Liver (tissue), 9 donors: ENCODE data around the gene KCND2. TPM values are rescaled to one million over a fixed set of nuclear protein-coding genes. Genes with fewer than 3 reads are reported as not detected.

Experiments used
- DNase-seq: peaks from one replicate; pipeline ENCODE4 v3.0.0-alpha.2; 2017; ENCODE audit warnings: low spot score
- H3K27ac ChIP-seq, 2 donors: one replicate each; pipeline ENCODE4 v1.7.0; 2013; ENCODE audit warnings: inconsistent platforms in 2 of 2, low read length in 2 of 2, control low read depth in 1 of 2, low read depth in 1 of 2, mild to moderate bottlenecking in 1 of 2
- H3K27me3 ChIP-seq, 4 donors: one replicate each; pipeline versions ENCODE4 v1.6.1 to v1.7.0; 2013; ENCODE audit warnings: low read length in 3 of 4, inconsistent platforms in 1 of 4, mild to moderate bottlenecking in 1 of 4, moderate library complexity in 1 of 4; ENCODE audit not compliant: control insufficient read depth in 4 of 4, insufficient read depth in 4 of 4
- H3K36me3 ChIP-seq, 4 donors: one replicate each; pipeline versions ENCODE4 v1.6.1 to v1.7.0; 2013; ENCODE audit warnings: low read length in 3 of 4, mild to moderate bottlenecking in 3 of 4, low read depth in 1 of 4, moderate library complexity in 1 of 4; ENCODE audit not compliant: control insufficient read depth in 4 of 4, insufficient read depth in 3 of 4
- H3K4me1 ChIP-seq, 4 donors: one replicate each; pipeline versions ENCODE4 v1.6.1 to v1.7.0; 2013; ENCODE audit warnings: low read length in 3 of 4, mild to moderate bottlenecking in 3 of 4, moderate library complexity in 1 of 4; ENCODE audit not compliant: control insufficient read depth in 4 of 4, insufficient read depth in 4 of 4
- H3K4me3 ChIP-seq, 3 donors: one replicate each; pipeline versions ENCODE4 v1.6.1 to v1.7.0; 2013; ENCODE audit warnings: low read length in 3 of 3, control low read depth in 1 of 3, low read depth in 1 of 3, mild to moderate bottlenecking in 1 of 3
- H3K9ac ChIP-seq, 2 donors: one replicate each; pipeline ENCODE4 v1.7.0; 2013; ENCODE audit warnings: low read length in 2 of 2, mild to moderate bottlenecking in 2 of 2, moderate library complexity in 2 of 2, control low read depth in 1 of 2, low read depth in 1 of 2
- H3K9me3 ChIP-seq, 4 donors: one replicate each; pipeline versions ENCODE4 v1.6.1 to v1.7.0; 2013; ENCODE audit warnings: low read length in 3 of 4; ENCODE audit not compliant: control insufficient read depth in 4 of 4
- FOXA1 ChIP-seq: IDR thresholded peaks from 2 replicates; pipeline ENCODE4 v1.6.1; 2016; ENCODE audit warnings: antibody characterized with exemption
- HNF4A ChIP-seq, 2 donors: conservative IDR thresholded peaks; 2 replicates each; pipeline ENCODE4 v1.6.1; 2016; ENCODE audit warnings: antibody characterized with exemption in 2 of 2, mild to moderate bottlenecking in 2 of 2
- HNF4G ChIP-seq: IDR thresholded peaks from 2 replicates; pipeline ENCODE4 v1.6.1; 2016; ENCODE audit warnings: antibody characterized with exemption
- JUND ChIP-seq, 2 donors: IDR thresholded peaks; 2 replicates each; pipeline ENCODE4 v1.6.1; 2016; ENCODE audit warnings: antibody characterized with exemption in 2 of 2
- NR2F2 ChIP-seq: IDR thresholded peaks from 2 replicates; pipeline ENCODE4 v1.6.1; 2016; ENCODE audit warnings: antibody characterized with exemption
- RAD21 ChIP-seq, 2 donors: IDR thresholded peaks; 2 replicates each; pipeline ENCODE4 v1.6.1; 2016; ENCODE audit warnings: antibody characterized with exemption in 2 of 2, mild to moderate bottlenecking in 2 of 2
- RXRA ChIP-seq, 2 donors: IDR thresholded peaks; 2 replicates each; pipeline ENCODE4 v1.6.1; 2017 to 2018; ENCODE audit warnings: antibody characterized with exemption in 2 of 2, mild to moderate bottlenecking in 1 of 2
- TAF1 ChIP-seq: conservative IDR thresholded peaks from 2 replicates; pipeline ENCODE4 v1.6.1; 2016; ENCODE audit warnings: antibody characterized with exemption, mild to moderate bottlenecking
- YY1 ChIP-seq: IDR thresholded peaks from 2 replicates; pipeline ENCODE4 v1.6.1; 2016; ENCODE audit warnings: antibody characterized with exemption, mild to moderate bottlenecking
- WGBS: extraction: QIAGEN DNeasy Blood & Tissue Kit; methylation state at CpG from one replicate; pipeline ENCODE4 v1.1.7; 2013; 5-methylcytosine and 5-hydroxymethylcytosine counted together
- polyA plus RNA-seq, 2 donors: library from polyadenylated mRNA; stranded (reverse) in 1 of 2; unstranded in 1 of 2; fragments of 200-250 nt in 1 of 2; fragments of >200 nt in 1 of 2; fragmentation: Nextera tagmentation in 1 of 2; extraction: Ambion mirVana in 1 of 2; gene quantifications; one replicate each; pipeline versions ENCODE4 v1.2.1 to v1.2.3, GENCODE V29; 2013 to 2015
- total RNA-seq, 2 donors: library from RNA; depleted of rRNA; stranded (reverse); fragments of >200 nt; gene quantifications; one replicate each; pipeline ENCODE4 v1.2.3, GENCODE V29; 2014
- TF ChIP-seq, protein P1 (sequence below): IDR thresholded peaks from 2 replicates; pipeline ENCODE4 v1.6.1; 2016; ENCODE audit warnings: antibody characterized with exemption, mild to moderate bottlenecking
- TF ChIP-seq, protein P2 (sequence below): fragments of 150-350 bp; IDR thresholded peaks from 2 replicates; pipeline ENCODE4 v1.5.1; 2017; ENCODE audit warnings: improper control_type of control experiment, low read depth, low read length; ENCODE audit not compliant: missing input control
- donor health status: healthy.
- donor health status: healthy.
- donor health status: healthy.
- donor health status: healthy.
- donor health status: healthy.

Gene KCND2
- total and polyA plus RNA-seq, 4 donors, result 0.02 to 0.22 (median 0.07) TPM

DNA sequence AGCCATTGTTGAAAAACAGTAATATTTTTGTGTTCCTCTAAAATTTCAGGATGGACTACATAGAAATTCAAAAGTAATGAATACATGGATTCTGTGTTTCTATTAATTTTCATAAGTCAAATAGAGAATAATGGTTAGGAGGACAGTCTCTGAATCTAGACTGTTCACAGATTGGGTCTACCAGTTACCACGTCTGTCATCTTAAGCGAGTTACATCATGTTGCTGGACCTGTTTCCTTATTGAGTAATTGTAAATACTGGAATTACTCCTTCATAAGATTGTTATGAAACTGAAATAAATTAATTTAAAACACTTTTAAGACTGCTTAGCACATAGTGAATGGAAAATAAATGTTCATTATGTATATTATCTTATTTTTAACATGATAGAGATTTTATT, 172.3 kb downstream of the KCND2 start (continued):
- TF ChIP-seq, protein P1, sequence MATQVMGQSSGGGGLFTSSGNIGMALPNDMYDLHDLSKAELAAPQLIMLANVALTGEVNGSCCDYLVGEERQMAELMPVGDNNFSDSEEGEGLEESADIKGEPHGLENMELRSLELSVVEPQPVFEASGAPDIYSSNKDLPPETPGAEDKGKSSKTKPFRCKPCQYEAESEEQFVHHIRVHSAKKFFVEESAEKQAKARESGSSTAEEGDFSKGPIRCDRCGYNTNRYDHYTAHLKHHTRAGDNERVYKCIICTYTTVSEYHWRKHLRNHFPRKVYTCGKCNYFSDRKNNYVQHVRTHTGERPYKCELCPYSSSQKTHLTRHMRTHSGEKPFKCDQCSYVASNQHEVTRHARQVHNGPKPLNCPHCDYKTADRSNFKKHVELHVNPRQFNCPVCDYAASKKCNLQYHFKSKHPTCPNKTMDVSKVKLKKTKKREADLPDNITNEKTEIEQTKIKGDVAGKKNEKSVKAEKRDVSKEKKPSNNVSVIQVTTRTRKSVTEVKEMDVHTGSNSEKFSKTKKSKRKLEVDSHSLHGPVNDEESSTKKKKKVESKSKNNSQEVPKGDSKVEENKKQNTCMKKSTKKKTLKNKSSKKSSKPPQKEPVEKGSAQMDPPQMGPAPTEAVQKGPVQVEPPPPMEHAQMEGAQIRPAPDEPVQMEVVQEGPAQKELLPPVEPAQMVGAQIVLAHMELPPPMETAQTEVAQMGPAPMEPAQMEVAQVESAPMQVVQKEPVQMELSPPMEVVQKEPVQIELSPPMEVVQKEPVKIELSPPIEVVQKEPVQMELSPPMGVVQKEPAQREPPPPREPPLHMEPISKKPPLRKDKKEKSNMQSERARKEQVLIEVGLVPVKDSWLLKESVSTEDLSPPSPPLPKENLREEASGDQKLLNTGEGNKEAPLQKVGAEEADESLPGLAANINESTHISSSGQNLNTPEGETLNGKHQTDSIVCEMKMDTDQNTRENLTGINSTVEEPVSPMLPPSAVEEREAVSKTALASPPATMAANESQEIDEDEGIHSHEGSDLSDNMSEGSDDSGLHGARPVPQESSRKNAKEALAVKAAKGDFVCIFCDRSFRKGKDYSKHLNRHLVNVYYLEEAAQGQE, result no peak
- TF ChIP-seq HNF4A (conservative IDR thresholded peaks at IDR 0.05), result no peak

DNA sequence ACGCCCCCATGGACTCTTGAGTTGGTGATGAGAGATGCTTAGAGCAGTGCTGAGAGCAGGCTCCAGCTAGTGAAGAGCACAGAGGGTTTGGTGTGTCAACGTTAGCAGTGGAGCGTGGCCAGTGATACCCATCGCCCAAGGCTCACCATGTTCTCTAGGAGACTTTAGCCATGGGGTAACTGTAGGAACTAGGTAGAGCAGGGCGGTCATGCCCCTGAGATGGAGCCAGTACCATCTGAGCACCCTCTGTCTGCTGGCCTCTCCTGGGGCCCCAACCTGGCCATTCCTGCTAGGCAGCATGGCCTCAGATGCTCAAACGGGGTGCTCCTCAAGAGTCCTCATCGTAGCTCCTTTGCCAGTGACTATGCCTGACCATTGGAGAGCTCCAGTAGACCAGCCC, 179.7 kb downstream of the KCND2 start:
- Histone ChIP-seq H3K4me1 (no peaks in the 10 kb centered on the region), H3K27me3 (no peaks in the 10 kb centered on the region), H3K27ac (no peak overlapping the region), H3K9ac (no peak overlapping the region), H3K36me3 (no peaks in the 10 kb centered on the region), H3K4me3 (no peak overlapping the region), H3K9me3 (peaks cover 0 to 5% (median 3%) of the 10 kb centered on the region in 4 donors)
- 79% methylated on average over 7 of the region's 7 CpGs for WGBS
- no peak for DNase-seq
- TF ChIP-seq HNF4G (no peak), TAF1 (no peak), RXRA (IDR thresholded peaks at IDR 0.05) (no peak), RAD21 (IDR thresholded peaks at IDR 0.05) (no peak), YY1 (no peak), NR2F2 (no peak)
- TF ChIP-seq, protein P1, result no peak
- TF ChIP-seq, protein P2, sequence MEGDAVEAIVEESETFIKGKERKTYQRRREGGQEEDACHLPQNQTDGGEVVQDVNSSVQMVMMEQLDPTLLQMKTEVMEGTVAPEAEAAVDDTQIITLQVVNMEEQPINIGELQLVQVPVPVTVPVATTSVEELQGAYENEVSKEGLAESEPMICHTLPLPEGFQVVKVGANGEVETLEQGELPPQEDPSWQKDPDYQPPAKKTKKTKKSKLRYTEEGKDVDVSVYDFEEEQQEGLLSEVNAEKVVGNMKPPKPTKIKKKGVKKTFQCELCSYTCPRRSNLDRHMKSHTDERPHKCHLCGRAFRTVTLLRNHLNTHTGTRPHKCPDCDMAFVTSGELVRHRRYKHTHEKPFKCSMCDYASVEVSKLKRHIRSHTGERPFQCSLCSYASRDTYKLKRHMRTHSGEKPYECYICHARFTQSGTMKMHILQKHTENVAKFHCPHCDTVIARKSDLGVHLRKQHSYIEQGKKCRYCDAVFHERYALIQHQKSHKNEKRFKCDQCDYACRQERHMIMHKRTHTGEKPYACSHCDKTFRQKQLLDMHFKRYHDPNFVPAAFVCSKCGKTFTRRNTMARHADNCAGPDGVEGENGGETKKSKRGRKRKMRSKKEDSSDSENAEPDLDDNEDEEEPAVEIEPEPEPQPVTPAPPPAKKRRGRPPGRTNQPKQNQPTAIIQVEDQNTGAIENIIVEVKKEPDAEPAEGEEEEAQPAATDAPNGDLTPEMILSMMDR, result no peak

DNA sequence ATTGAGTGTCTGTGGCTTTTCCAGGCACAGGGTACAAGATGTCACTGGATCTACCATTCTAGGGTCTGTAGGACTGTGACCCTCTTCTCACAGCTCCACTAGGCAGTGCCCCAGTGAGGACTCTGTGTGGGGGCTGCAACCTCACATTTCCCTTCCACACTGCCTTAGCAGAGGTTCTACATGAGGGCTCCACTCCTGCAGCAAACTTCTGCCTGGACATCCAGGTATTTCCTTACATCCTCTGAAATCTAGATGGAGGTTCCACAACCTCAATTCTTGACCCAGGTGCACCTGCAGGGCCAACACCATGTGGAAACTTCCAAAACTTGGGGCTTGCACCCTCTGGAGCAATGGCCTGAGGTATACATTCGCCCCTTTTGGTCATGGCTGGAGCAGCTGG, 183.7 kb downstream of the KCND2 start:
- no peak overlapping the region for H3K9ac ChIP-seq
- no peaks in the 10 kb centered on the region for H3K4me1 ChIP-seq
- no peaks in the 10 kb centered on the region for H3K27me3 ChIP-seq
- no peak for DNase-seq
- WGBS, result 69% methylated on average over 1 of the region's 1 CpG
- TF ChIP-seq JUND (IDR thresholded peaks at IDR 0.05), result no peak
- TF ChIP-seq RXRA (IDR thresholded peaks at IDR 0.05), result no peak
- no peak for TF ChIP-seq FOXA1
- H3K27ac ChIP-seq, result no peak overlapping the region
- peaks cover 0 to 5% (median 3%) of the 10 kb centered on the region in 4 donors for H3K9me3 ChIP-seq
- no peak overlapping the region for H3K4me3 ChIP-seq
- no peaks in the 10 kb centered on the region for H3K36me3 ChIP-seq
